ENCODE data around the gene SPHK1.
A peak's percentile ranks its signal among the peaks of the same experiment; 100 is the strongest.
"Not testable (repeated sequence)": the region's sequence is repeated elsewhere in the genome, so short reads cannot be mapped to it uniquely, and the experiment has no call there.

The SPHK1 gene

GRCh38 chr17:76384222-76384986, at the start of gene SPHK1:
SPHK1 (plus strand) TSS chr17:76384609; CDS start chr17:76385645, 1,036 bp downstream.
- in situ Hi-C loops (cut with HindIII; ENCODE audit: low pct_ligation_motif_present, low pct_unique_long_range_greater_than_20kb, low sequenced_read_pairs) = no loop called here
- DNase-seq = peak; percentile 80

GRCh38 chr17:76335716-76336381, 48.6 kb upstream of the SPHK1 start:
- in situ Hi-C loops (cut with HindIII; ENCODE audit: low pct_ligation_motif_present, low pct_unique_long_range_greater_than_20kb, low sequenced_read_pairs) = no loop called here
- no peak for DNase-seq

GRCh38 chr17:76336756-76337412, 47.5 kb upstream of the SPHK1 start:
- in situ Hi-C loops (cut with HindIII; ENCODE audit: low pct_ligation_motif_present, low pct_unique_long_range_greater_than_20kb, low sequenced_read_pairs) = no loop called here
- no peak for DNase-seq

GRCh38 chr17:76337413-76337777, 47.0 kb upstream of the SPHK1 start:
- in situ Hi-C loops (cut with HindIII; ENCODE audit: low pct_ligation_motif_present, low pct_unique_long_range_greater_than_20kb, low sequenced_read_pairs) = no loop called here
- no peak for DNase-seq

GRCh38 chr17:76341301-76341700, 43.1 kb upstream of the SPHK1 start:
- no peak for DNase-seq
- in situ Hi-C loops (cut with HindIII; ENCODE audit: low pct_ligation_motif_present, low pct_unique_long_range_greater_than_20kb, low sequenced_read_pairs) = no loop called here

GRCh38 chr17:76343106-76343505, 41.3 kb upstream of the SPHK1 start:
- in situ Hi-C loops (cut with HindIII; ENCODE audit: low pct_ligation_motif_present, low pct_unique_long_range_greater_than_20kb, low sequenced_read_pairs) = no loop called here
- no peak for DNase-seq

- in situ Hi-C loops (cut with HindIII; ENCODE audit: low pct_ligation_motif_present, low pct_unique_long_range_greater_than_20kb, low sequenced_read_pairs) = no loop called here
These were observed 38.9 kb upstream of the SPHK1 start for GRCh38 chr17:76345377-76345974.

GRCh38 chr17:76346936-76347335, 37.5 kb upstream of the SPHK1 start:
- DNase-seq; in situ Hi-C loops (cut with HindIII; ENCODE audit: low pct_ligation_motif_present, low pct_unique_long_range_greater_than_20kb, low sequenced_read_pairs): not testable (repeated sequence)

More at GRCh38 chr17:76345377-76345974, 38.9 kb upstream of the SPHK1 start:
- DNase-seq = no peak

GRCh38 chr17:76350463-76350862, 33.9 kb upstream of the SPHK1 start:
- no peak for DNase-seq
- in situ Hi-C loops (cut with HindIII; ENCODE audit: low pct_ligation_motif_present, low pct_unique_long_range_greater_than_20kb, low sequenced_read_pairs) = no loop called here

GRCh38 chr17:76351526-76352071, 32.8 kb upstream of the SPHK1 start:
- in situ Hi-C loops (cut with HindIII; ENCODE audit: low pct_ligation_motif_present, low pct_unique_long_range_greater_than_20kb, low sequenced_read_pairs) = no loop called here
- DNase-seq = no peak

- in situ Hi-C loops (cut with HindIII; ENCODE audit: low pct_ligation_motif_present, low pct_unique_long_range_greater_than_20kb, low sequenced_read_pairs) = no loop called here
- DNase-seq = peak; percentile 17
These were observed 31.3 kb upstream of the SPHK1 start for GRCh38 chr17:76353004-76353598.

- in situ Hi-C loops (cut with HindIII; ENCODE audit: low pct_ligation_motif_present, low pct_unique_long_range_greater_than_20kb, low sequenced_read_pairs) = no loop called here
- peak; percentile 92 for DNase-seq
These were observed 30.7 kb upstream of the SPHK1 start, which contains the start of gene PRPSAP1 for GRCh38 chr17:76353599-76354316. PRPSAP1 (minus strand) TSS chr17:76353916; CDS start chr17:76353703, 213 bp downstream.

- in situ Hi-C loops (cut with HindIII; ENCODE audit: low pct_ligation_motif_present, low pct_unique_long_range_greater_than_20kb, low sequenced_read_pairs) = no loop called here
- no peak for DNase-seq
These were observed 30.1 kb upstream of the SPHK1 start for GRCh38 chr17:76354317-76354729.

GRCh38 chr17:76354747-76355310, 29.6 kb upstream of the SPHK1 start:
- in situ Hi-C loops (cut with HindIII; ENCODE audit: low pct_ligation_motif_present, low pct_unique_long_range_greater_than_20kb, low sequenced_read_pairs) = no loop called here
- DNase-seq = no peak

GRCh38 chr17:76356803-76357456, 27.5 kb upstream of the SPHK1 start:
- DNase-seq = no peak
- in situ Hi-C loops (cut with HindIII; ENCODE audit: low pct_ligation_motif_present, low pct_unique_long_range_greater_than_20kb, low sequenced_read_pairs) = no loop called here

GRCh38 chr17:76357597-76358158, 26.7 kb upstream of the SPHK1 start:
- in situ Hi-C loops (cut with HindIII; ENCODE audit: low pct_ligation_motif_present, low pct_unique_long_range_greater_than_20kb, low sequenced_read_pairs) = no loop called here
- DNase-seq = no peak

GRCh38 chr17:76359375-76359774, 25.0 kb upstream of the SPHK1 start:
- no peak for DNase-seq
- in situ Hi-C loops (cut with HindIII; ENCODE audit: low pct_ligation_motif_present, low pct_unique_long_range_greater_than_20kb, low sequenced_read_pairs) = no loop called here

All from ACHN (cell line).